SK-N-SH (cell line): ENCODE results near the gene CFAP299. TPM values are rescaled to one million over a fixed set of nuclear protein-coding genes. Genes with fewer than 3 reads are reported as not detected.

Experiments
- CTCF ChIA-PET: fragments of 300-600, 350-600 bp; formaldehyde crosslinking; extraction: SDS; loops from one replicate; lab custom pipeline; 2021; lab: Yijun Ruan, JAX
- POLR2A ChIA-PET: fragments of 350-600 bp; sonication (Branson Sonifier 250); formaldehyde crosslinking; extraction: SDS; loops from one replicate; lab custom pipeline; 2020; ENCODE audit warnings: antibody characterized with exemption, inconsistent platforms; lab: Yijun Ruan, JAX
- DNase-seq: peaks from one replicate; pipeline ENCODE4 v3.0.0; 2012
- H2AFZ ChIP-seq: fragments of 200-600 bp; sonication (generic); 2 replicates; pipeline ENCODE4 v1.8.1; 2016; ENCODE audit warnings: antibody characterized with exemption, mild to moderate bottlenecking, low read depth
- H3F3A ChIP-seq: fragments of 200-600 bp; sonication (generic); replicated peaks from 2 replicates; pipeline ENCODE3; 2016; ENCODE audit warnings: antibody characterized with exemption, mild to moderate bottlenecking; ENCODE audit not compliant: insufficient read depth
- H3K27ac ChIP-seq, 2 experiments: fragments of 200-500 bp in 1 of 2; fragments of 200-600 bp in 1 of 2; sonication (Bioruptor generic) in 1 of 2; sonication (generic), shearing (Covaris generic) in 1 of 2; 2 replicates each; pipeline versions ENCODE4 v1.5.1 to v1.6.1; 2014 to 2016; ENCODE audit warnings: low read depth in 2 of 2, inconsistent platforms in 1 of 2, low read length in 1 of 2, mild to moderate bottlenecking in 1 of 2, mixed read lengths in 1 of 2
- H3K27me3 ChIP-seq: fragments of 200-600 bp; sonication (generic), shearing (Covaris generic); 2 replicates; pipeline ENCODE4 v1.6.1; 2016; ENCODE audit warnings: mixed run types; ENCODE audit not compliant: insufficient read depth
- H3K36me3 ChIP-seq, 2 experiments: fragments of 200-500 bp in 1 of 2; fragments of 200-600 bp in 1 of 2; sonication (Bioruptor generic) in 1 of 2; sonication (generic) in 1 of 2; replicated peaks in 1 of 2; 2 replicates each; pipeline versions ENCODE3 to v1.5.1; 2014 to 2016; ENCODE audit warnings: low read length in 1 of 2, mild to moderate bottlenecking in 1 of 2; ENCODE audit not compliant: insufficient read depth in 2 of 2, control insufficient read depth in 1 of 2
- H3K4me1 ChIP-seq, 2 experiments: fragments of 200-500 bp in 1 of 2; fragments of 200-600 bp in 1 of 2; sonication (Bioruptor generic) in 1 of 2; sonication (generic), shearing (Covaris generic) in 1 of 2; 2 replicates each; pipeline versions ENCODE4 v1.5.1 to v1.6.1; 2014 to 2016; ENCODE audit warnings: low read depth in 1 of 2, low read length in 1 of 2, mixed run types in 1 of 2; ENCODE audit not compliant: insufficient read depth in 2 of 2, control insufficient read depth in 1 of 2
- H3K4me2 ChIP-seq: fragments of 200-600 bp; sonication (generic), shearing (Covaris generic); 2 replicates; pipeline ENCODE4 v1.6.1; 2017; ENCODE audit warnings: mixed run types
- H3K4me3 ChIP-seq, 2 experiments: fragments of 200-500 bp in 1 of 2; fragments of 200-600 bp in 1 of 2; sonication (Bioruptor generic) in 1 of 2; sonication (generic), shearing (Covaris generic) in 1 of 2; 2 replicates each; pipeline versions ENCODE4 v1.5.1 to v1.8.1; 2014 to 2016; ENCODE audit warnings: low read depth in 2 of 2, inconsistent platforms in 1 of 2, low read length in 1 of 2, mild to moderate bottlenecking in 1 of 2, mixed read lengths in 1 of 2, moderate library complexity in 1 of 2
- H3K79me2 ChIP-seq: fragments of 200-600 bp; sonication (generic); 2 replicates; pipeline ENCODE4 v1.8.1; 2017; ENCODE audit warnings: mild to moderate bottlenecking; ENCODE audit not compliant: insufficient read depth
- H3K9ac ChIP-seq: fragments of 200-600 bp; sonication (generic); 2 replicates; pipeline ENCODE4 v1.6.1; 2017; ENCODE audit warnings: mixed run types
- H3K9me2 ChIP-seq: fragments of 200-600 bp; sonication (generic); 2 replicates; pipeline ENCODE4 v1.6.1; 2017; ENCODE audit warnings: mixed run types
- H3K9me3 ChIP-seq: fragments of 200-600 bp; sonication (generic); 2 replicates; pipeline ENCODE4 v1.6.1; 2017; ENCODE audit warnings: mixed run types, mild to moderate bottlenecking, moderate library complexity
- H4K20me1 ChIP-seq: fragments of 200-600 bp; sonication (generic); 2 replicates; pipeline ENCODE4 v1.6.1; 2017; ENCODE audit warnings: mild to moderate bottlenecking, mixed run types; ENCODE audit not compliant: insufficient read depth
- FOXJ3 ChIP-seq: sonication (generic); formaldehyde crosslinking; IDR thresholded peaks from 2 replicates; pipeline ENCODE4 v1.5.1; 2020; ENCODE audit warnings: mild to moderate bottlenecking, missing genetic modification reagents
- GATA2 ChIP-seq: sonication (generic); formaldehyde crosslinking; IDR thresholded peaks from 2 replicates; pipeline ENCODE4 v1.5.0; 2020; ENCODE audit warnings: mild to moderate bottlenecking, missing genetic modification reagents
- MXI1 ChIP-seq: IDR thresholded peaks from 2 replicates; pipeline ENCODE4 v1.6.1; 2012; ENCODE audit warnings: mild to moderate bottlenecking, low read depth, low read length, improper control_type of control experiment
- NRF1 ChIP-seq: IDR thresholded peaks from 2 replicates; pipeline ENCODE4 v1.6.1; 2012; ENCODE audit warnings: low read depth, mild to moderate bottlenecking, low read length
- POLR2AphosphoS5 ChIP-seq: IDR thresholded peaks from 2 replicates; pipeline ENCODE4 v1.6.1; 2012; ENCODE audit warnings: low read depth, low read length
- RXRA ChIP-seq: IDR thresholded peaks from 2 replicates; pipeline ENCODE4 v1.4.0; 2012; ENCODE audit warnings: low read depth, mild to moderate bottlenecking, borderline replicate concordance
- SMC3 ChIP-seq: IDR thresholded peaks from 2 replicates; pipeline ENCODE4 v1.6.1; 2012; ENCODE audit warnings: low read depth, low read length, improper control_type of control experiment
- TAF1 ChIP-seq: IDR thresholded peaks from 2 replicates; pipeline ENCODE4 v1.6.1; 2012; ENCODE audit warnings: low read depth, mild to moderate bottlenecking, low read length, moderate library complexity, borderline replicate concordance
- WGBS: methylation state at CpG from one replicate; pipeline ENCODE4 v1.1.6; 2017; ENCODE audit warnings: low lambda C conversion rate; 5-methylcytosine and 5-hydroxymethylcytosine counted together
- polyA plus RNA-seq, 3 experiments: library from polyadenylated mRNA; depleted of rRNA; stranded (reverse); fragments of >200 nt; gene quantifications; 2 replicates each; pipeline ENCODE4 v1.2.3, GENCODE V29; 2012
- TF ChIP-seq, protein P1 (sequence below): fragments of 150-350 bp; IDR thresholded peaks from 2 replicates; pipeline ENCODE4 v1.6.1; 2016; ENCODE audit warnings: mild to moderate bottlenecking, low read depth, low read length
- TF ChIP-seq, protein P2 (sequence below): IDR thresholded peaks from 2 replicates; pipeline ENCODE4; 2012

Gene CFAP299
- polyA plus RNA-seq, 1 of the 3 experiments (the other 2 are of a cell fraction) = 1.2 TPM

DNA sequence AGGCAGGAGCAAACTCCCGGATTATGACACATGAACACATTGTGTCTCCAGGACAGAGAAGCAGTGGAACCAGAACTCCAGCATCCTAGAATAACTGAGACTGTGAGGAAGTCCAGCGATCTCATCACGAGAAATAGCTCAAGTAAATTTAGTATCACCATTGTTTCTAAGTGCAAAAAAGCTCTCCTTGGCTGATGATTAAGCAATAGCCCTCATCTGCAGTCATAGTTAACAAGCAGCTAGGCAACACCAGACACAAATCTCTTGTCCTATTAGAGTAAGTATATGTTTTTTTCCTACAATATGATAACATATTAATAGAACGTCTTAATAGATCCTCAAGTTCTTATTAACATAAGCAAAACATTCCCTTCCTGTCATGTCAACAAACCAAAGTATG lies 2.4 kb upstream of the CFAP299 start:
- Histone ChIP-seq H3F3A (no peaks in the 10 kb centered on the region), H3K36me3 (peaks cover 0 to 1% of the 10 kb centered on the region in 2 experiments), H3K27ac (no peak overlapping the region), H3K4me2 (no peak overlapping the region), H3K9me2 (no peaks in the 10 kb centered on the region), H3K4me1 (peaks cover 0 to 7% of the 10 kb centered on the region in 2 experiments; a peak in 2 of 4 replicates), H3K9me3 (no peaks in the 10 kb centered on the region), H3K4me3 (no peak overlapping the region), H4K20me1 (no peaks in the 10 kb centered on the region), H3K27me3 (no peaks in the 10 kb centered on the region), H3K9ac (no peak overlapping the region), H3K79me2 (no peaks in the 10 kb centered on the region), H2AFZ (no peak overlapping the region)
- no peak for TF ChIP-seq GATA2 (CRISPR knock-in tag)
- TF ChIP-seq NRF1 = no peak
- TF ChIP-seq RXRA = no peak
- TF ChIP-seq, protein P1, sequence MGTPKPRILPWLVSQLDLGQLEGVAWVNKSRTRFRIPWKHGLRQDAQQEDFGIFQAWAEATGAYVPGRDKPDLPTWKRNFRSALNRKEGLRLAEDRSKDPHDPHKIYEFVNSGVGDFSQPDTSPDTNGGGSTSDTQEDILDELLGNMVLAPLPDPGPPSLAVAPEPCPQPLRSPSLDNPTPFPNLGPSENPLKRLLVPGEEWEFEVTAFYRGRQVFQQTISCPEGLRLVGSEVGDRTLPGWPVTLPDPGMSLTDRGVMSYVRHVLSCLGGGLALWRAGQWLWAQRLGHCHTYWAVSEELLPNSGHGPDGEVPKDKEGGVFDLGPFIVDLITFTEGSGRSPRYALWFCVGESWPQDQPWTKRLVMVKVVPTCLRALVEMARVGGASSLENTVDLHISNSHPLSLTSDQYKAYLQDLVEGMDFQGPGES = no peak
- no peak for TF ChIP-seq SMC3
- no peak for TF ChIP-seq TAF1
- TF ChIP-seq MXI1 = no peak
- TF ChIP-seq POLR2AphosphoS5 = no peak
- CTCF ChIA-PET = interaction anchor here (0.7 to 6.7 kb wide), 4 partner anchors 19 to 1381 kb away, joined by 3 to 108 read pairs (median 4); no protein-coding TSS in a partner anchor
- POLR2A ChIA-PET = no interaction called here
- no peak for DNase-seq
- WGBS = 60% methylated on average over 4 of the region's 4 CpGs

DNA sequence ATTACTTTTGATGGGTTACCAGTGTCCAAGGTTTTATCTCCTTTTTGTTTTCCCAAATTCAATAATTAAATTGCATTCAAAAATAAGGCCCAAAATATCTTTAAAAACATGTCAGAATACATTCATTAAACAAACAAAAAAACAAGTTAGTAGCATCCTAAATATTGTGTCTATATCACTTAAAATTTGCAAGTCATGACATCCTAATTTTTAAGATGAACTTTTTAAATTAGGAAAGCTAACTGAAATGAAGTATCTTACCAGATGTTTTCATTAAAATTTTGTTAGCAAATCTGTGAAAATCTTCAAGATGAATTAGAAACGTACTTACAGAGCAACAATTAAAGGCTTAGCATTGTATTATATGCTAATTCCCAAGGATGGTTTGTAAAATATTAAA lies 962 bp upstream of the CFAP299 start:
- no peaks in the 10 kb centered on the region for H3K9me3 ChIP-seq
- 0 out of 2 replicates have a peak overlapping the region, but pooled peaks have one; percentile 78 for H2AFZ ChIP-seq
- 77% methylated on average over 1 of the region's 1 CpG for WGBS
- no peaks in the 10 kb centered on the region for H3K79me2 ChIP-seq
- TF ChIP-seq, protein P2, sequence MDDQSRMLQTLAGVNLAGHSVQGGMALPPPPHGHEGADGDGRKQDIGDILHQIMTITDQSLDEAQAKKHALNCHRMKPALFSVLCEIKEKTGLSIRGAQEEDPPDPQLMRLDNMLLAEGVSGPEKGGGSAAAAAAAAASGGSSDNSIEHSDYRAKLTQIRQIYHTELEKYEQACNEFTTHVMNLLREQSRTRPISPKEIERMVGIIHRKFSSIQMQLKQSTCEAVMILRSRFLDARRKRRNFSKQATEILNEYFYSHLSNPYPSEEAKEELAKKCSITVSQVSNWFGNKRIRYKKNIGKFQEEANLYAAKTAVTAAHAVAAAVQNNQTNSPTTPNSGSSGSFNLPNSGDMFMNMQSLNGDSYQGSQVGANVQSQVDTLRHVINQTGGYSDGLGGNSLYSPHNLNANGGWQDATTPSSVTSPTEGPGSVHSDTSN = no peak
- TF ChIP-seq FOXJ3 (CRISPR knock-in tag) = no peak
- peaks cover 0 to 7% of the 10 kb centered on the region in 2 experiments; a peak in 2 of 4 replicates for H3K4me1 ChIP-seq
- H3K27ac ChIP-seq = no peak overlapping the region; a peak in 1 of 4 replicates
- CTCF ChIA-PET = interaction anchor here (0.9 to 6.7 kb wide), 11 partner anchors 11 to 1382 kb away, joined by 3 to 108 read pairs (median 7); no protein-coding TSS in a partner anchor
- no peak overlapping the region for H3K4me3 ChIP-seq
- H3K4me2 ChIP-seq = peak overlapping the region; percentile 92; the same call in 1 of the 2 replicates
- H3F3A ChIP-seq = no peaks in the 10 kb centered on the region
- no peak for DNase-seq
- no peaks in the 10 kb centered on the region for H3K9me2 ChIP-seq
- H4K20me1 ChIP-seq = no peaks in the 10 kb centered on the region
- H3K9ac ChIP-seq = no peak overlapping the region
- H3K36me3 ChIP-seq = peaks cover 0 to 4% of the 10 kb centered on the region in 2 experiments
- no peaks in the 10 kb centered on the region for H3K27me3 ChIP-seq
- POLR2A ChIA-PET = no interaction called here
